Small intestine (tissue), 7 donors: ENCODE data around the gene CCDC198. TPM values are rescaled to one million over a fixed set of nuclear protein-coding genes. Genes with fewer than 3 reads are reported as not detected.

Experiments
- DNase-seq, 2 donors: peaks; one replicate each; pipeline versions ENCODE4 v3.0.0 to v3.0.0-alpha.2; 2013
- FAIRE-seq: peaks from 2 replicates; lab custom pipeline; 2012; peaks lifted over from hg19 to GRCh38; lab: Jason Lieb, UNC
- H3K27ac ChIP-seq, 3 donors: one replicate each; pipeline ENCODE4 v1.5.1; 2013; ENCODE audit warnings: low read length in 2 of 3, mild to moderate bottlenecking in 2 of 3, control low read depth in 1 of 3, inconsistent platforms in 1 of 3, low read depth in 1 of 3, moderate library complexity in 1 of 3
- H3K27me3 ChIP-seq, 3 donors: one replicate each; pipeline ENCODE4 v1.6.1; 2013; ENCODE audit warnings: low read length in 3 of 3, inconsistent platforms in 1 of 3; ENCODE audit not compliant: control insufficient read depth in 3 of 3, insufficient read depth in 3 of 3
- H3K36me3 ChIP-seq, 3 donors: one replicate each; pipeline ENCODE4 v1.6.1; 2013; ENCODE audit warnings: low read length in 3 of 3, inconsistent platforms in 1 of 3, low read depth in 1 of 3, mild to moderate bottlenecking in 1 of 3, moderate library complexity in 1 of 3; ENCODE audit not compliant: control insufficient read depth in 3 of 3, insufficient read depth in 2 of 3
- H3K4me1 ChIP-seq, 3 donors: one replicate each; pipeline ENCODE4 v1.6.1; 2013; ENCODE audit warnings: low read length in 2 of 3, inconsistent platforms in 1 of 3, low read depth in 1 of 3, mild to moderate bottlenecking in 1 of 3, moderate library complexity in 1 of 3; ENCODE audit not compliant: control insufficient read depth in 3 of 3, insufficient read depth in 2 of 3
- H3K4me3 ChIP-seq, 3 donors: one replicate each; pipeline ENCODE4 v1.5.1; 2013; ENCODE audit warnings: low read length in 3 of 3, control low read depth in 1 of 3, inconsistent platforms in 1 of 3, low read depth in 1 of 3, mild to moderate bottlenecking in 1 of 3, moderate library complexity in 1 of 3
- H3K9me3 ChIP-seq, 2 donors: one replicate each; pipeline ENCODE4 v1.6.1; 2013; ENCODE audit warnings: low read depth in 1 of 2, low read length in 1 of 2; ENCODE audit not compliant: control insufficient read depth in 2 of 2, insufficient read depth in 1 of 2
- WGBS, 3 donors: extraction: QIAGEN DNeasy Blood & Tissue Kit; methylation state at CpG; one replicate each; pipeline ENCODE4 v1.1.7; 2013; 5-methylcytosine and 5-hydroxymethylcytosine counted together
- polyA plus RNA-seq, 4 donors: library from polyadenylated mRNA; stranded (reverse) in 3 of 4; unstranded in 1 of 4; fragments of 200-250 nt in 3 of 4; fragments of 120-200 nt in 1 of 4; gene quantifications; one replicate each; pipeline versions ENCODE4 v1.2.1 to v1.2.3, GENCODE V29; 2013
- donor health status: healthy with polysubstance abuse.
- donor health status: control.
- donor health status: control.
- donor health status: Bipolar disorder and iron deficiency.
- donor health status: healthy.

Gene CCDC198
- polyA plus RNA-seq, 4 donors: 0.45 to 90.1 (median 0.80) TPM

- 35 to 43% (median 41%) methylated on average over 3 of the region's 3 CpGs for WGBS, 3 donors
- FAIRE-seq: no peak
Measured at GRCh38 chr14:57486767-57487379, 6.8 kb downstream of the CCDC198 start.

GRCh38 chr14:57485635-57486034 lies 8.0 kb downstream of the CCDC198 start:
- no peak overlapping the region for H3K27ac ChIP-seq
- no peak for DNase-seq
- H3K9me3 ChIP-seq: no peaks in the 10 kb centered on the region
- no peaks in the 10 kb centered on the region for H3K4me1 ChIP-seq
- H3K27me3 ChIP-seq: no peaks in the 10 kb centered on the region
- FAIRE-seq: no peak
- no peak overlapping the region for H3K4me3 ChIP-seq
- H3K36me3 ChIP-seq: peaks cover 0 to 9% (median 0%) of the 10 kb centered on the region in 3 donors

More at GRCh38 chr14:57486767-57487379, 6.8 kb downstream of the CCDC198 start:
- DNase-seq: peak; percentile 55 to 59
- no peaks in the 10 kb centered on the region for H3K9me3 ChIP-seq
- H3K4me1 ChIP-seq: no peaks in the 10 kb centered on the region
- no peaks in the 10 kb centered on the region for H3K27me3 ChIP-seq
- H3K36me3 ChIP-seq: peaks cover 0 to 9% (median 0%) of the 10 kb centered on the region in 3 donors
- no peak overlapping the region for H3K4me3 ChIP-seq
- H3K27ac ChIP-seq: no peak overlapping the region

- H3K36me3 ChIP-seq: peaks cover 0 to 19% (median 0%) of the 10 kb centered on the region in 3 donors
- no peak overlapping the region for H3K27ac ChIP-seq
- H3K27me3 ChIP-seq: no peaks in the 10 kb centered on the region
- FAIRE-seq (no peak), DNase-seq (no peak)
- H3K9me3 ChIP-seq: no peaks in the 10 kb centered on the region
- no peak overlapping the region for H3K4me3 ChIP-seq
- WGBS, 3 donors: 40 to 48% (median 43%) methylated on average over 3 of the region's 3 CpGs
- no peaks in the 10 kb centered on the region for H3K4me1 ChIP-seq
Measured at GRCh38 chr14:57482120-57482519, 11.5 kb downstream of the CCDC198 start.

- H3K9me3 ChIP-seq: no peaks in the 10 kb centered on the region
- no peak for DNase-seq
Measured at GRCh38 chr14:57480051-57480450, 13.6 kb downstream of the CCDC198 start.

GRCh38 chr14:57479197-57479596 lies 14.5 kb downstream of the CCDC198 start:
- FAIRE-seq (no peak), DNase-seq (no peak)
- whole genome bisulfite sequencing, 3 donors: 70 to 92% (median 78%) methylated on average over 1 of the region's 1 CpG
- no peaks in the 10 kb centered on the region for H3K4me1 ChIP-seq
- H3K36me3 ChIP-seq: peaks cover 0 to 19% (median 0%) of the 10 kb centered on the region in 3 donors
- no peak overlapping the region for H3K27ac ChIP-seq
- no peak overlapping the region for H3K4me3 ChIP-seq
- no peaks in the 10 kb centered on the region for H3K9me3 ChIP-seq
- no peaks in the 10 kb centered on the region for H3K27me3 ChIP-seq

More at GRCh38 chr14:57480051-57480450, 13.6 kb downstream of the CCDC198 start:
- no peak overlapping the region for H3K4me3 ChIP-seq
- H3K27ac ChIP-seq: no peak overlapping the region
- H3K4me1 ChIP-seq: no peaks in the 10 kb centered on the region
- FAIRE-seq: no peak
- H3K36me3 ChIP-seq: peaks cover 0 to 19% (median 0%) of the 10 kb centered on the region in 3 donors
- WGBS, 3 donors: 88 to 100% (median 89%) methylated on average over 1 of the region's 1 CpG
- no peaks in the 10 kb centered on the region for H3K27me3 ChIP-seq

- FAIRE-seq (no peak), DNase-seq (no peak)
- no peak overlapping the region for H3K4me3 ChIP-seq
- H3K36me3 ChIP-seq: peaks cover 0 to 19% (median 0%) of the 10 kb centered on the region in 3 donors
- H3K9me3 ChIP-seq: no peaks in the 10 kb centered on the region
- no peaks in the 10 kb centered on the region for H3K4me1 ChIP-seq
- 28 to 59% (median 35%) methylated on average over 2 of the region's 2 CpGs for WGBS, 3 donors
- H3K27ac ChIP-seq: no peak overlapping the region
- H3K27me3 ChIP-seq: no peaks in the 10 kb centered on the region
Measured at GRCh38 chr14:57478050-57478449, 15.6 kb downstream of the CCDC198 start.

- FAIRE-seq: no peak
- no peak overlapping the region for H3K4me3 ChIP-seq
- peaks cover 0 to 16% (median 0%) of the 10 kb centered on the region in 3 donors for H3K4me1 ChIP-seq
- H3K36me3 ChIP-seq: peaks cover 0 to 6% (median 0%) of the 10 kb centered on the region in 3 donors
- no peaks in the 10 kb centered on the region for H3K27me3 ChIP-seq
- H3K27ac ChIP-seq: no peak overlapping the region
- WGBS, 3 donors: 90 to 94% (median 92%) methylated on average over 1 of the region's 1 CpG
- DNase-seq: no peak
- peaks cover 0 to 8% of the 10 kb centered on the region in 2 donors for H3K9me3 ChIP-seq
Measured at GRCh38 chr14:57470909-57471308, 22.7 kb downstream of the CCDC198 start.

GRCh38 chr14:57464008-57464730 lies 29.5 kb downstream of the CCDC198 start:
- Histone ChIP-seq H3K4me3 (no peak overlapping the region), H3K27me3 (no peaks in the 10 kb centered on the region), H3K4me1 (peaks cover 0 to 31% (median 0%) of the 10 kb centered on the region in 3 donors), H3K27ac (peak overlapping the region in 1 of 3 donors; percentile 60), H3K9me3 (no peaks in the 10 kb centered on the region), H3K36me3 (peaks cover 0 to 2% (median 0%) of the 10 kb centered on the region in 3 donors)
- DNase-seq (peak in 1 of 2 donors; percentile 75), FAIRE-seq (no peak)
- 59 to 76% (median 69%) methylated on average over 6 of the region's 6 CpGs for whole genome bisulfite sequencing, 3 donors
